Bronchial epithelial cell (primary cell): ENCODE results near the gene MMP24. TPM values are rescaled to one million over a fixed set of nuclear protein-coding genes. Genes with fewer than 3 reads are reported as not detected.

Experiments used
- DNase-seq: peaks from one replicate; pipeline ENCODE4 v3.0.0-alpha.2; 2010; ENCODE audit warnings: low read depth
- FAIRE-seq: peaks from 2 replicates; lab custom pipeline; 2011; peaks lifted over from hg19 to GRCh38; lab: Jason Lieb, UNC
- H3K27me3 ChIP-seq: 2 replicates; pipeline ENCODE4 v1.5.1; 2011; ENCODE audit warnings: low read length; ENCODE audit not compliant: control insufficient read depth, insufficient read depth
- H3K36me3 ChIP-seq: 2 replicates; pipeline ENCODE4 v1.5.1; 2011; ENCODE audit warnings: low read length; ENCODE audit not compliant: control insufficient read depth, insufficient read depth
- H3K4me3 ChIP-seq: 2 replicates; pipeline ENCODE4 v1.5.1; 2011; ENCODE audit warnings: mild to moderate bottlenecking, low read depth, low read length, control low read depth
- total RNA-seq: library from RNA; depleted of rRNA; stranded (reverse); fragments of >200 nt; gene quantifications from 2 replicates; pipeline ENCODE4 v1.2.1, GENCODE V29; 2014
- TF ChIP-seq, protein P1 (sequence below): IDR thresholded peaks from 2 replicates; pipeline ENCODE4 v1.5.1; 2011; ENCODE audit warnings: mild to moderate bottlenecking, moderate library complexity, low read length, control low read depth, inconsistent platforms; ENCODE audit not compliant: insufficient read depth, severe bottlenecking

The MMP24 gene
- total RNA-seq, 1 donor from 2014 or later = not detected

DNA sequence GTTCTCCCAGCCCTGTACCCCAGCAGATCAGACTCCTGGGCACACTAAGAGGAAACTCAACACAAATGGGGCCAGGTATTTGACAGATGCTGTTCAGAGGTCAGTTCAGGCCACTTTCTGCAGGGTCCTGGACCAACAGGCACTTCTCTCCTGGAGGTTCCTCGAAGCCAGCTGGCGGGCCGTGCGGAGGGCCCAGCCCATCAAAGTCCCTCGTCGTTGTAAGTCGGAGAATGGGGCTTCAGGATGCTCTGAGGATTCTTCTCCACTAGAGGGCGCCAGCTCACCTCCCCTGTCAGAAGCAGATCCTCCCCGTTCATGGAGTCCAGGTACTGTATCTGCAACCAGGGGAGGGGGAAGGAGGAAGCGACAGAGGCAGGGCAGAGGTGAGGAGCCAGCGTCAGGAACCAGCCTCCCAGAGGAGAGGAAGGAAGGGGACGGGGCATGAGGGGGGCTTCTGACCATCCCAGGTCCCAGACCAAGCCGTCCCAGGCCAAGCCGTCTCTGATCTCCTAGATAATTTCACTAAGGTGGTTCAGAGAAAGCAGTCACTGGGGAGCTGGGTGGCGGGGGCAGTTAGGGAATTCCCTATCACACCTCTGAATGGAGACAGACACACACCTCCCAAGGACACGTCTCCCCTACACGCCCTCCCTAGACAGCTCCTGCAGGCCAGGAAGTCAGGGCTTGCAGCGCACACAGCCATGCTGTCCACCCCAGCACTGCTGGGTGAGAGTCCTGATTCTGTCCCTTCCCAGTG, 77.4 kb downstream of the MMP24 start:
- FAIRE-seq = no peak
- no peak overlapping the region for H3K4me3 ChIP-seq
- DNase-seq = peak; percentile 86
- peaks cover 5% of the 10 kb centered on the region for H3K36me3 ChIP-seq
- H3K27me3 ChIP-seq = no peaks in the 10 kb centered on the region
- TF ChIP-seq, protein P1, sequence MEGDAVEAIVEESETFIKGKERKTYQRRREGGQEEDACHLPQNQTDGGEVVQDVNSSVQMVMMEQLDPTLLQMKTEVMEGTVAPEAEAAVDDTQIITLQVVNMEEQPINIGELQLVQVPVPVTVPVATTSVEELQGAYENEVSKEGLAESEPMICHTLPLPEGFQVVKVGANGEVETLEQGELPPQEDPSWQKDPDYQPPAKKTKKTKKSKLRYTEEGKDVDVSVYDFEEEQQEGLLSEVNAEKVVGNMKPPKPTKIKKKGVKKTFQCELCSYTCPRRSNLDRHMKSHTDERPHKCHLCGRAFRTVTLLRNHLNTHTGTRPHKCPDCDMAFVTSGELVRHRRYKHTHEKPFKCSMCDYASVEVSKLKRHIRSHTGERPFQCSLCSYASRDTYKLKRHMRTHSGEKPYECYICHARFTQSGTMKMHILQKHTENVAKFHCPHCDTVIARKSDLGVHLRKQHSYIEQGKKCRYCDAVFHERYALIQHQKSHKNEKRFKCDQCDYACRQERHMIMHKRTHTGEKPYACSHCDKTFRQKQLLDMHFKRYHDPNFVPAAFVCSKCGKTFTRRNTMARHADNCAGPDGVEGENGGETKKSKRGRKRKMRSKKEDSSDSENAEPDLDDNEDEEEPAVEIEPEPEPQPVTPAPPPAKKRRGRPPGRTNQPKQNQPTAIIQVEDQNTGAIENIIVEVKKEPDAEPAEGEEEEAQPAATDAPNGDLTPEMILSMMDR = peak; percentile 95

DNA sequence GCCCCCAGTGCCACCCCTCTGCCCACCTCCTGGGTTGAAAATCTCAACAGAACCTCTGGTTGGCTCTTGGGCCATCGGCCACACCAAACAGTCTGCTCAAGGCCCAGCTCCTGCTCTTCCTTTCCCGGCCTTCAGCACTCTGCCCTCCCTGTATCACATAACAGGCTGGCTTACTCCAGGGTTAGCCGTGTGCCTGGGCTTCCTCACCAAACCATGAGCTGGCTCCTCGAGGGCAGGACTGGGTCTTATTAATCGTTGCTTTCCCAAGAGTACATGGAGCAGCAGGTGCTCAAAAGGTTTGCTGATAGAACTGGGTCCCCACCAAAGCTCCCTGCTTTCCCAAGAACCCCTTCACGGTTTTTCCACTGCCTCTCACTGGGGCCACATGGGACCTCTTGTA, 78.5 kb downstream of the MMP24 start:
- FAIRE-seq = no peak

DNA sequence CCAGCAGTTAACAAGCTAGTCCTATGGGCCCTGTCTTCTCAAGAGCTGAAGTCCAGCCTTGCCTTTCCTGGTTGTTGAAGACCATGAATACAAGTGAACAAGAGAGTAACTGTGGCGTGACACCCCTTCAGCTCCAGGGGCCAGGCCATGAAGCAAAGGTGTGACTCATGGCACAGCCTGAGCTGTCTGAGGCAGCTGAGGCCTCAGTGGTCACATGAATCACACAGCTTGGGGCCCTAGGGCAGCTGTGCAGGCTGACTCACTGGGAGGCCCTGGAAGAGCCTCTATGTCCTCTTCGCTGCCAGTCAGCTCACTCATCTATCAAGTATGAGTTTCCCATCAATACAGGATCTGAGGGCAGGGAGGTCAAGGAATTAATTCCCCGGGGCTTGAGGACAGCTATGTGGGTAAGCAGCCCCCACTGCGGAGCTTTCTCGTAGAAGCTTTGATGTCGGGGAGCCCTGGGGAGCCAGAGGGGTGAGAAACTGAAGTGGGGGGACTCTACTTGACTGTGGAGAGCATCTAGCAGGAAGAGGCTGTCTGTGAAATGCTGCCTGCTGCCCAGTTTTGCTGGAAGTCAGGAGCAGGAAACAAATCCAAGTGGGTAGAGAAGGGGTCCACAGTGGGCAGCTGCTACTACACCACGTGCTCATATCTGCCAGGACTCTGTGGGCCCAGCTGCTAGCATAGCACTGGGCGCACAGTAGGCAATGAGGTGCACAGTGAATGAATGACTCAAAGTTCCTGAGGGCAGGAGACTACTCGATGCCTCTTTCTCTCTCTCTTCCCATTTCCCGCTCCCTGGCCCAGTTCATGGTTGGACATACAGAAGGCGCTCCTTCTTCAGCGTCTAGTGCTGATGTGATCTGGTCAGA, 79.4 kb downstream of the MMP24 start:
- peaks cover 5% of the 10 kb centered on the region for H3K36me3 ChIP-seq
- DNase-seq (peak; percentile 99), FAIRE-seq (peak; percentile 86)
- no peaks in the 10 kb centered on the region for H3K27me3 ChIP-seq
- TF ChIP-seq, protein P1 = no peak
- H3K4me3 ChIP-seq = no peak overlapping the region

More for the DNA sequence above, 78.5 kb downstream of the MMP24 start:
- Histone ChIP-seq H3K4me3 (no peak overlapping the region), H3K36me3 (peaks cover 5% of the 10 kb centered on the region), H3K27me3 (no peaks in the 10 kb centered on the region)
- TF ChIP-seq, protein P1 = no peak
- DNase-seq = no peak

DNA sequence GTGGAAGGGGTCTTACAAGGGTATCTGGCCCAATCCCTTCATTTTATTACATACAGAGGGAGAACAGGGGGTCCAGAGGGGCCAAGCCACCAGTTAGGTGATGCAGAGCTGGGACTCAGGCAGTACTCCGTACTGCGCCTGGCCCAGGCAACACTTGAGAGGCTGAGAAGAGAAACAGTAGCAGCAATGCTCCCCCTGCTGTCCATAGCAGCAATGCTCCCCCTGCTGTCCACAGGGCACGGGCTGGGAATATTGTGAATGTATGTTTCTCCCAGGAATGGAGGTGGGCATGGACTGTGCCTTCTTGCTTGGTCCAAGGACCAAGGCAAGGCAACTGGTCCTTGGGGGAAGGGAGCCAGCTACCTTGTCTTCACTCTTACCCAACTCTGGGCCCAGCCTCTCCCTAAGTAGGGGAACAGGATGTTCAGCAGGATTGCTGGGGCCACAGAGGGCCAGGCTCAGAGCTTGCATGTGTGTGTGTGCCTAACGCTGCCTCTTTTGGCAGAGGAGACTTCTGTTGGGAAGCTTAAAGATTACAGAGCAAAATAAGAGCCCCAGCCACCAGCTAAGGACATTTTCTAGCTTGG, 80.5 kb downstream of the MMP24 start:
- no peaks in the 10 kb centered on the region for H3K27me3 ChIP-seq
- peaks cover 5% of the 10 kb centered on the region for H3K36me3 ChIP-seq
- no peak for FAIRE-seq
- peak; percentile 65 for DNase-seq
- no peak overlapping the region for H3K4me3 ChIP-seq
- TF ChIP-seq, protein P1 = peak; percentile 90

DNA sequence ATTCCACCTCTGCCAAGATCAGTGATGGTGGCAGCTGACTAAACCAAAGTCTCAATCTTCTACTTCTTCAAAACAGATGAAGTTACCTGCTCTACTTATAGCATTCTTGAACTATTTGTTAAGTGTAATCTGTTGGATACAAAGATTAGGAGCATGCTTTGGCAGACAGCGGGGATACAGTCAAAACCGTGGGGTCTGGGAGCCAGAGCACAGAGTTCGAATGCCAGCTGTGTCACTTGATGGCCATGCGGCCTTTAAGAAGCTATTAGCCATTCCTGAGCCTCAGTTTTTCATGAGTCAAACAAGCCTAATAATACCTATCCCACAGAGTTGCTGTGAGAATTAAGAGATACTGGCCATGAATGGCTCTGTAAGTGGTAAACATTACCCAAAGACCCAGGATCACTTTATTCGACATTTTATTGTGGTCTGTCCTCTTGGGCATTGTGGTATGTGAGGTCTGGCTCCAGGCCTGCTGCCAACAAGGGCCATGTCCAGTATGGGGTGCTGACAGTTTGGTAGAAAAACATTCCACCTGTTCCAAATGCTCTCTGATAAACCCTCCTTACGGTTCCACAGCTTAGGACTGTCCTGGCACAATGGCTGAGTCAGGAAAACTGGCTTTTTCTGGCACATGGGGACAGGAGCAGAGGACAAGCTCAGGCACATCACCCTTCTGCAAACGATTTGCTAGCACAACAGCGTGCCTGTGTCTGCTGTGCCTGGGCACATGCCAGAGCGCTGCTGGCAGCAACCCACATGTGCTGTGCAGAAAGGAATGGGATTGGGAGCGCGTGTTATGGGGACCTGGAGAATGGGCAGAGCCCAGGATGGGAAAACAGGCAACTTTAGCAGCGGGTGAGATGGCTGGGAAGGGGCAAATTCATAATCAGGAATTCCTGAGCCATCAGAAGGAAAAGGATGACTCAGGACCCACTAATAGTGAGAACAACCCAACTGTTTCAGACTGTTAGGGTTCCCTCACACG, 81.5 kb downstream of the MMP24 start:
- H3K36me3 ChIP-seq = peaks cover 4% of the 10 kb centered on the region
- TF ChIP-seq, protein P1 = no peak
- DNase-seq (peak; percentile 95), FAIRE-seq (peak; percentile 36)
- H3K27me3 ChIP-seq = no peaks in the 10 kb centered on the region
- H3K4me3 ChIP-seq = no peak overlapping the region
